ENCODE measurements around the gene ZSCAN21.
A peak's percentile ranks its signal among the peaks of the same experiment; 100 is the strongest.

Gene ZSCAN21

GRCh38 chr7:100015232-100016214 lies 34.1 kb upstream of the ZSCAN21 start, which contains the start of gene ZKSCAN1:
Gene ZKSCAN1, plus strand, starts transcription at chr7:100015596. Its CDS starts 7,911 bp downstream, at chr7:100023507.
- Histone ChIP-seq H3K9ac (ENCODE audit: low read depth, low read length) (peak within 1 kb of the TSS; percentile 95), H3K27ac (ENCODE audit: low read depth, low read length) (peak within 1 kb of the TSS; percentile 75), H3K36me3 (ENCODE audit: insufficient read depth, low read length) (peaks cover 8% of the 10 kb centered on the region; the same call in 1 of the 2 replicates), H3K9me3 (ENCODE audit: insufficient read depth, low read depth, low read length) (no peaks in the 10 kb centered on the region), H3K27me3 (ENCODE audit: insufficient read depth, low read length) (no peaks in the 10 kb centered on the region), H3K4me3 (ENCODE audit: low read length) (peak within 1 kb of the TSS; percentile 94), H3K4me1 (ENCODE audit: insufficient read depth, low read length) (peaks cover 10% of the 10 kb centered on the region; the same call in 1 of the 2 replicates)
- WGBS, result under 1% methylated on average over 65 of the region's 70 CpGs

DNA sequence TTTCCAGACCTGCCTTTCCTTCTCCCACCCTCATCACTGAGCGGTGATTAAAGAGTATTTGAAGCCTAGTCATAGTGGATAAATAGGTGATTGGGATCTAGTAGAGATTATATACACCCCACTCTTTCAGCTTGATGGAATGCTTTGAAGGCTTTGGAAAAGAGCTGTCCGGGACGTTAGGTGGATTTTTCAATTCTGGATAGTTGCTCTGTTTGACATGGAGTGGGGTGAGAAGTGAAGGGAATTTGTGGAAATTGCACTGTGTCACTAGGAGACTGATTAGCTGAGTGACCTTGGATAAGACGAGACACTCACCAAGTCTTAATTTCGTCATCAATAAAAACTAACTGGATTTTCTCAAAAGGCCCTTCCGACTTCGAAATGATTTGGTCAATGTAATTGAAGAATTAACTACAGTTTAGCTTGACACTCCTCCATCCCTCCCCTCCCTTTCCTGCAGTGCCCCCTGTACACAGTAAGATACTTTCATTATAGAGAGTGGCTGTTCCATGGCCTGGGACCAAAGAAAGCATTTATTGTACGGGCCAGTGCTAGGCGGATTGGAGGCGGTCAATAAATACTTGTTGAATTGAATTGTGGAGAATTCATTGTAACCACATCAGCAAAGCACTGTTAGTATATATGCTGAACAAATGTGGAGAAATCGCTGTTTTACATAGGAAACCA lies 33.2 kb upstream of the ZSCAN21 start:
- Histone ChIP-seq H3K27ac (ENCODE audit: low read depth, low read length) (peak overlapping the region; percentile 75; the same call in 1 of the 2 replicates), H3K36me3 (ENCODE audit: insufficient read depth, low read length) (peaks cover 8% of the 10 kb centered on the region; the same call in 1 of the 2 replicates), H3K4me3 (ENCODE audit: low read length) (peak overlapping the region; percentile 94), H3K9me3 (ENCODE audit: insufficient read depth, low read depth, low read length) (no peaks in the 10 kb centered on the region), H3K27me3 (ENCODE audit: insufficient read depth, low read length) (no peaks in the 10 kb centered on the region), H3K9ac (ENCODE audit: low read depth, low read length) (peak overlapping the region; percentile 95), H3K4me1 (ENCODE audit: insufficient read depth, low read length) (peaks cover 10% of the 10 kb centered on the region; the same call in 1 of the 2 replicates)
- WGBS, result 55% methylated on average over 8 of the region's 11 CpGs

DNA sequence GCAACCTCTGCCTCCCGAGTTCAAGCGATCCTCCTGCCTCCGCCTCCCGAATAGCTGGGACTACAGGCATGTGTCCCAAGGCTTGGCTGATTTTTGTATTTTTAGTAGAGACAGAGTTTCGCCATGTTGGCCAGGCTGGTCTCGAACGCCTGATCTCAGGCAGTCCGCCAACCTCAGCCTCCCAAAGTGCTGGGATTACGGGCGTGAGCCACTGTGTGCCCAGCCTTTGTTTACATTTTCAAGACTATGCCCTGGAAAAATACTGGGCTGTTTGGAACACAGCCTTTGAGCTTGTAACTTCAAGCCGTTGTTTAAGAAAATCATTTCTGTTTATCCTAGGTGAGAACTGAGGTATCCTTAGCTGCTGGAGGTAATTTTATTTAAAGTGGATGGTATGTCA lies 32.3 kb upstream of the ZSCAN21 start:
- Histone ChIP-seq H3K4me1 (ENCODE audit: insufficient read depth, low read length) (peaks cover 10% of the 10 kb centered on the region; the same call in 1 of the 2 replicates), H3K9me3 (ENCODE audit: insufficient read depth, low read depth, low read length) (no peaks in the 10 kb centered on the region), H3K9ac (ENCODE audit: low read depth, low read length) (no peak overlapping the region), H3K27ac (ENCODE audit: low read depth, low read length) (no peak overlapping the region), H3K27me3 (ENCODE audit: insufficient read depth, low read length) (no peaks in the 10 kb centered on the region), H3K36me3 (ENCODE audit: insufficient read depth, low read length) (peaks cover 15% of the 10 kb centered on the region; the same call in 1 of the 2 replicates), H3K4me3 (ENCODE audit: low read length) (peak overlapping the region; percentile 94; the same call in 1 of the 2 replicates)
- 96% methylated on average over 11 of the region's 11 CpGs for WGBS

- no peak overlapping the region for H3K4me3 ChIP-seq (ENCODE audit: low read length)
- WGBS, result 97% methylated on average over 5 of the region's 5 CpGs
- H3K27me3 ChIP-seq (ENCODE audit: insufficient read depth, low read length), result no peaks in the 10 kb centered on the region
- no peak overlapping the region for H3K9ac ChIP-seq (ENCODE audit: low read depth, low read length)
- H3K27ac ChIP-seq (ENCODE audit: low read depth, low read length), result no peak overlapping the region
- H3K36me3 ChIP-seq (ENCODE audit: insufficient read depth, low read length), result peaks cover 20% of the 10 kb centered on the region
- peaks cover 10% of the 10 kb centered on the region; the same call in 1 of the 2 replicates for H3K4me1 ChIP-seq (ENCODE audit: insufficient read depth, low read length)
- H3K9me3 ChIP-seq (ENCODE audit: insufficient read depth, low read depth, low read length), result no peaks in the 10 kb centered on the region
These were observed 31.7 kb upstream of the ZSCAN21 start for GRCh38 chr7:100017875-100018274.

DNA sequence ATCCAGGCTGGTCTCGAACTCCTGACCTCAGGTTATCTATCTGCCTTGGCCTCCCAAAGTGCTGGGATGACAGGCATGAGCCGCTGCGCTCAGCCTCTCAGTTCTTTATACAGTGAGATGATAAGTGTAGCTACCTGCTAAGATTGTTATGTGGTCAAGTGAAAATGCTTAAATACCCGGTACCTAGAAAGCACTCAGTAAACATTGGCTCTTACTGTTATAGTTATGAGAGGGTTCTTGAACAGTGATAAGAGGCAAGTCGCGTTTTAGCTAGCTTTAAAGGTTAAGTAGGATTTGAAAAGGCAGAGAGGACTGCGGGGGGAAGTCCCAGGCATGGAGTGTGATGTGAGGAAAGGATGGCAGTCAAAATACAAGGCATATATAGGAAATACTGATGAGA lies 29.7 kb upstream of the ZSCAN21 start:
- H3K27me3 ChIP-seq (ENCODE audit: insufficient read depth, low read length), result no peaks in the 10 kb centered on the region
- H3K9me3 ChIP-seq (ENCODE audit: insufficient read depth, low read depth, low read length), result no peaks in the 10 kb centered on the region
- 92% methylated on average over 7 of the region's 7 CpGs for WGBS
- H3K27ac ChIP-seq (ENCODE audit: low read depth, low read length), result no peak overlapping the region
- no peak overlapping the region for H3K4me3 ChIP-seq (ENCODE audit: low read length)
- H3K36me3 ChIP-seq (ENCODE audit: insufficient read depth, low read length), result peaks cover 36% of the 10 kb centered on the region
- H3K9ac ChIP-seq (ENCODE audit: low read depth, low read length), result no peak overlapping the region
- peaks cover 10% of the 10 kb centered on the region; the same call in 1 of the 2 replicates for H3K4me1 ChIP-seq (ENCODE audit: insufficient read depth, low read length)

GRCh38 chr7:100021297-100021696 lies 28.3 kb upstream of the ZSCAN21 start:
- no peaks in the 10 kb centered on the region for H3K27me3 ChIP-seq (ENCODE audit: insufficient read depth, low read length)
- H3K4me3 ChIP-seq (ENCODE audit: low read length), result no peak overlapping the region
- no peaks in the 10 kb centered on the region for H3K9me3 ChIP-seq (ENCODE audit: insufficient read depth, low read depth, low read length)
- H3K36me3 ChIP-seq (ENCODE audit: insufficient read depth, low read length), result peaks cover 50% of the 10 kb centered on the region
- H3K9ac ChIP-seq (ENCODE audit: low read depth, low read length), result no peak overlapping the region
- 77% methylated on average over 3 of the region's 3 CpGs for WGBS
- H3K4me1 ChIP-seq (ENCODE audit: insufficient read depth, low read length), result peaks cover 7% of the 10 kb centered on the region; the same call in 1 of the 2 replicates
- H3K27ac ChIP-seq (ENCODE audit: low read depth, low read length), result no peak overlapping the region

DNA sequence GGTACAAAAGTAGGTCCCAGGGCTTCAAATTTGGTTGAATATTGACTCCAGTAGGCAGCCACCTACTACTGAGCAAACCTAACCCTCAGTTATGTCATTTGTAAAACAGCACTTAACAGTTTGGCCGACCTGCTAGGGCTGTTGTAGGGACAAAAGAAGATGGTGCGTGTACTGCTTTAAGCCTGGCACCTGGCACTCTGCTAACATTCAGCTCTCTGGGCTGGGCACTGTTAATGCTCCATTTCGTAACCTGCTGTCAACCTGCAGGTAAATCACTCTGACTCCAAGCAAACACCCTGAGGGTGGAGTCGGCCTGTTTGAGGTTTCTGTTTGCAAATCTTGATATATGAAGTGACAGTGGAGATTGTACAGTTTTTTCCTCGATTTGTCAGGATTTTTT lies 27.0 kb upstream of the ZSCAN21 start:
- H3K9me3 ChIP-seq (ENCODE audit: insufficient read depth, low read depth, low read length), result no peaks in the 10 kb centered on the region
- 78% methylated on average over 5 of the region's 5 CpGs for WGBS
- H3K27me3 ChIP-seq (ENCODE audit: insufficient read depth, low read length), result no peaks in the 10 kb centered on the region
- H3K27ac ChIP-seq (ENCODE audit: low read depth, low read length), result no peak overlapping the region
- H3K36me3 ChIP-seq (ENCODE audit: insufficient read depth, low read length), result peaks cover 61% of the 10 kb centered on the region
- no peaks in the 10 kb centered on the region for H3K4me1 ChIP-seq (ENCODE audit: insufficient read depth, low read length)
- no peak overlapping the region for H3K4me3 ChIP-seq (ENCODE audit: low read length)
- H3K9ac ChIP-seq (ENCODE audit: low read depth, low read length), result no peak overlapping the region

- Histone ChIP-seq H3K9ac (ENCODE audit: low read depth, low read length) (no peak overlapping the region), H3K9me3 (ENCODE audit: insufficient read depth, low read depth, low read length) (no peaks in the 10 kb centered on the region), H3K27ac (ENCODE audit: low read depth, low read length) (no peak overlapping the region), H3K4me3 (ENCODE audit: low read length) (no peak overlapping the region), H3K27me3 (ENCODE audit: insufficient read depth, low read length) (no peaks in the 10 kb centered on the region), H3K4me1 (ENCODE audit: insufficient read depth, low read length) (no peaks in the 10 kb centered on the region), H3K36me3 (ENCODE audit: insufficient read depth, low read length) (peaks cover 63% of the 10 kb centered on the region)
- 97% methylated on average over 12 of the region's 12 CpGs for WGBS
These were observed 26.0 kb upstream of the ZSCAN21 start for GRCh38 chr7:100023526-100023925.

GRCh38 chr7:100024020-100024619 lies 25.5 kb upstream of the ZSCAN21 start:
- Histone ChIP-seq H3K4me1 (ENCODE audit: insufficient read depth, low read length) (no peaks in the 10 kb centered on the region), H3K36me3 (ENCODE audit: insufficient read depth, low read length) (peaks cover 61% of the 10 kb centered on the region), H3K9me3 (ENCODE audit: insufficient read depth, low read depth, low read length) (no peaks in the 10 kb centered on the region), H3K27ac (ENCODE audit: low read depth, low read length) (no peak overlapping the region), H3K27me3 (ENCODE audit: insufficient read depth, low read length) (no peaks in the 10 kb centered on the region), H3K9ac (ENCODE audit: low read depth, low read length) (no peak overlapping the region), H3K4me3 (ENCODE audit: low read length) (no peak overlapping the region)
- 96% methylated on average over 12 of the region's 12 CpGs for WGBS

DNA sequence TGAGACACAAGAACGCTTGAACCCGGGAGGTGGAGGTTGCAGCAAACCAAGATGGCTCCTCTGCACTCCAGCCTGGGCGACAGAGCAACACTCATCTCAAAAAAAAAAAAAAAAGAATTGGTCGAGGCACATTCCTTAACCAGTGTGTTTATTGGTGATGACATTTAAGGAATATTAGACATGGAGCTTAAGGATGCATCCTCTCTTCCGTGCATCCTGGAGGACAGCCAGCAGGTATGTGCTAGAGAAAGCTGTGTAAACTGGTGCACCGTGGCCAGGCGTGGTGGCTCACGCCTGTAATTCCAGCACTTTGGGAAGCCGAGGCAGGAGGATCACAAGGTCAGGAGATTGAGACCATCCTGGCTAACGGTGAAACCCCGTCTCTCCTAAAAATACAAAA lies 22.4 kb upstream of the ZSCAN21 start:
- H3K4me3 ChIP-seq (ENCODE audit: low read length), result no peak overlapping the region
- no peak overlapping the region for H3K9ac ChIP-seq (ENCODE audit: low read depth, low read length)
- no peaks in the 10 kb centered on the region for H3K9me3 ChIP-seq (ENCODE audit: insufficient read depth, low read depth, low read length)
- H3K4me1 ChIP-seq (ENCODE audit: insufficient read depth, low read length), result no peaks in the 10 kb centered on the region
- 96% methylated on average over 11 of the region's 11 CpGs for WGBS
- no peak overlapping the region for H3K27ac ChIP-seq (ENCODE audit: low read depth, low read length)
- H3K36me3 ChIP-seq (ENCODE audit: insufficient read depth, low read length), result peaks cover 84% of the 10 kb centered on the region
- H3K27me3 ChIP-seq (ENCODE audit: insufficient read depth, low read length), result no peaks in the 10 kb centered on the region
